ENCODE measurements around the gene S100B. TPM values are rescaled to one million over a fixed set of nuclear protein-coding genes. Genes with fewer than 3 reads are reported as not detected.

S100B gene
- total RNA-seq, 2 donors from 2014 or later: 2.0 to 4.2 TPM

GRCh38 chr21:46567348-46567747 is 37.5 kb downstream of the S100B start:
- no peak for DNase-seq (ENCODE audit: low spot score)
- intact Hi-C loops (cut with DNase I): no loop called here

- no peak for DNase-seq (ENCODE audit: low spot score)
- intact Hi-C loops (cut with DNase I): no loop called here
Observed at GRCh38 chr21:46564391-46564790, 40.5 kb downstream of the S100B start.

- intact Hi-C loops (cut with DNase I): no loop called here
Observed at GRCh38 chr21:46562964-46563607, 41.8 kb downstream of the S100B start.

GRCh38 chr21:46562472-46562871 is 42.4 kb downstream of the S100B start:
- intact Hi-C loops (cut with DNase I): no loop called here
- no peak for DNase-seq (ENCODE audit: low spot score)

More at GRCh38 chr21:46562964-46563607, 41.8 kb downstream of the S100B start:
- no peak for DNase-seq (ENCODE audit: low spot score)

GRCh38 chr21:46561445-46562090 is 43.3 kb downstream of the S100B start:
- no peak for DNase-seq (ENCODE audit: low spot score)
- intact Hi-C loops (cut with DNase I): no loop called here

GRCh38 chr21:46560568-46561444 is 44.1 kb downstream of the S100B start:
- no peak for DNase-seq (ENCODE audit: low spot score)
- intact Hi-C loops (cut with DNase I): no loop called here

GRCh38 chr21:46559291-46559983 is 45.4 kb downstream of the S100B start:
- DNase-seq (ENCODE audit: low spot score): no peak
- intact Hi-C loops (cut with DNase I): no loop called here

GRCh38 chr21:46557919-46558392 is 46.9 kb downstream of the S100B start:
- intact Hi-C loops (cut with DNase I): no loop called here
- DNase-seq (ENCODE audit: low spot score): no peak

- no peak for DNase-seq (ENCODE audit: low spot score)
- intact Hi-C loops (cut with DNase I): no loop called here
Observed at GRCh38 chr21:46557469-46557868, 47.4 kb downstream of the S100B start.

- intact Hi-C loops (cut with DNase I): no loop called here
- DNase-seq (ENCODE audit: low spot score): no peak
Observed at GRCh38 chr21:46556802-46557201, 48.1 kb downstream of the S100B start.

- intact Hi-C loops (cut with DNase I): no loop called here
- DNase-seq (ENCODE audit: low spot score): no peak
Observed at GRCh38 chr21:46555678-46556077, 49.2 kb downstream of the S100B start.

- DNase-seq (ENCODE audit: low spot score): no peak
- intact Hi-C loops (cut with DNase I): no loop called here
Observed at GRCh38 chr21:46555225-46555617, 49.7 kb downstream of the S100B start.

GRCh38 chr21:46554431-46555224 is 50.3 kb downstream of the S100B start:
- no peak for DNase-seq (ENCODE audit: low spot score)
- intact Hi-C loops (cut with DNase I): no loop called here

- intact Hi-C loops (cut with DNase I): no loop called here
- no peak for DNase-seq (ENCODE audit: low spot score)
Observed at GRCh38 chr21:46553993-46554392, 50.9 kb downstream of the S100B start.

GRCh38 chr21:46552865-46553379 is 52.0 kb downstream of the S100B start:
- intact Hi-C loops (cut with DNase I): no loop called here
- no peak for DNase-seq (ENCODE audit: low spot score)

GRCh38 chr21:46552274-46552673 is 52.6 kb downstream of the S100B start:
- no peak for DNase-seq (ENCODE audit: low spot score)
- intact Hi-C loops (cut with DNase I): no loop called here

- intact Hi-C loops (cut with DNase I): no loop called here
- no peak for DNase-seq (ENCODE audit: low spot score)
Observed at GRCh38 chr21:46551636-46552241, 53.1 kb downstream of the S100B start.
